ENCODE data around the gene RAD18.

DNA sequence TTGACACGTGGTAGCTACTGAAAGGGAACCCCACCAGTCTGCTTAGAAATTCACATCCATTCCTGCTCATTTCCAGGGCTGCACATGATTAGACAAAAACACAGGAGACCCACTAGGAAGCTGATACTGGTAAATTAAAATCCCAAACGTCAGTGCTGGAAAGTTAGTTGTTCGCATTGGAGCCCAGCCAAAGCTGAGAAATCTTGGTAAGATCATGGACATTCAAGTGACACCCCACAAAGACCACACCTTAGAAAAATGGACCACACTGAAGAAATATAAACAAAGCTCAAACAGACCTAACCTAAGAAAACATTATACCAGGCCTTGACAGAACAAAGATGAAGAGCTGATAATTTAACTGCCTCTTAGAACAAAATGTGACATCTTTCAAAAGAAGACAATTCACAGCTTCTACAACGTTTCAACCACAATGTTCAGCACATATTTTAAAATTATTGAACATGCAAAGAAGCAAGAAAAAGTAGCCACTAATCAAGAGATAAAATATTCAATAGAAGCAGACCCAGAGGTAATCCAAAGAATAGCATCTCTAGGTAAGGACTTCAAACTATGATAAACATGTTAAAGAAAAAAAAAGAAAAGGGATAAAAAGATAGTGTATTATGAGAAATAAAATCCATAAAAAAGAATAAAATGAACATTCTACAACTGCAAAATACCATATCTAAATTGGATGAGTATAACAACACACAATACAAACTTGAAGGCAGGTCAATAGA is 20.4 kb downstream of the RAD18 start:
- TF ChIP-seq GATA2 (IDR thresholded peaks at IDR 0.05; ENCODE audit: low read depth, low read length) (no peak), GATA3 (IDR thresholded peaks at IDR 0.05; ENCODE audit: low read depth, low read length) (no peak)

Data from SH-SY5Y (cell line).